ENCODE measurements around the gene MTARC2. TPM values are rescaled to one million over a fixed set of nuclear protein-coding genes. Genes with fewer than 3 reads are reported as not detected.

The MTARC2 gene
- total RNA-seq, 1 donor from 2014 or later = 25.6 TPM

- Mint-ChIP-seq H3K4me1 (ENCODE audit: unreplicated experiment) (peaks cover 10% of the 10 kb centered on the region), H3K4me3 (ENCODE audit: unreplicated experiment) (no peak overlapping the region), H3K9me3 (ENCODE audit: unreplicated experiment) (no peaks in the 10 kb centered on the region), H3K27ac (ENCODE audit: unreplicated experiment) (no peak overlapping the region), H3K27me3 (ENCODE audit: unreplicated experiment) (no peaks in the 10 kb centered on the region), H3K36me3 (ENCODE audit: unreplicated experiment) (peaks cover 18% of the 10 kb centered on the region)
- DNase-seq (ENCODE audit: extremely low spot score, unreplicated experiment) = peak; percentile 40
- no peak for TF ChIP-seq CTCF (IDR thresholded peaks at IDR 0.05)
Observed at GRCh38 chr1:220784751-220785150, 36.6 kb downstream of the MTARC2 start.

- peaks cover 14% of the 10 kb centered on the region for H3K36me3 Mint-ChIP-seq (ENCODE audit: unreplicated experiment)
- TF ChIP-seq CTCF (IDR thresholded peaks at IDR 0.05) = no peak
- H3K27ac Mint-ChIP-seq (ENCODE audit: unreplicated experiment) = no peak overlapping the region
- peak; percentile 63 for DNase-seq (ENCODE audit: extremely low spot score, unreplicated experiment)
- no peaks in the 10 kb centered on the region for H3K9me3 Mint-ChIP-seq (ENCODE audit: unreplicated experiment)
- H3K27me3 Mint-ChIP-seq (ENCODE audit: unreplicated experiment) = no peaks in the 10 kb centered on the region
- peak overlapping the region; percentile 62 for H3K4me3 Mint-ChIP-seq (ENCODE audit: unreplicated experiment)
- peaks cover 10% of the 10 kb centered on the region for H3K4me1 Mint-ChIP-seq (ENCODE audit: unreplicated experiment)
Observed at GRCh38 chr1:220785166-220786056, 37.3 kb downstream of the MTARC2 start.

- Mint-ChIP-seq H3K27ac (ENCODE audit: unreplicated experiment) (no peak overlapping the region), H3K9me3 (ENCODE audit: unreplicated experiment) (no peaks in the 10 kb centered on the region), H3K36me3 (ENCODE audit: unreplicated experiment) (peaks cover 14% of the 10 kb centered on the region), H3K27me3 (ENCODE audit: unreplicated experiment) (no peaks in the 10 kb centered on the region), H3K4me1 (ENCODE audit: unreplicated experiment) (peaks cover 10% of the 10 kb centered on the region), H3K4me3 (ENCODE audit: unreplicated experiment) (peak overlapping the region; percentile 62)
- TF ChIP-seq CTCF (IDR thresholded peaks at IDR 0.05) = no peak
- no peak for DNase-seq (ENCODE audit: extremely low spot score, unreplicated experiment)
Observed at GRCh38 chr1:220786057-220786336, 37.9 kb downstream of the MTARC2 start.

DNA sequence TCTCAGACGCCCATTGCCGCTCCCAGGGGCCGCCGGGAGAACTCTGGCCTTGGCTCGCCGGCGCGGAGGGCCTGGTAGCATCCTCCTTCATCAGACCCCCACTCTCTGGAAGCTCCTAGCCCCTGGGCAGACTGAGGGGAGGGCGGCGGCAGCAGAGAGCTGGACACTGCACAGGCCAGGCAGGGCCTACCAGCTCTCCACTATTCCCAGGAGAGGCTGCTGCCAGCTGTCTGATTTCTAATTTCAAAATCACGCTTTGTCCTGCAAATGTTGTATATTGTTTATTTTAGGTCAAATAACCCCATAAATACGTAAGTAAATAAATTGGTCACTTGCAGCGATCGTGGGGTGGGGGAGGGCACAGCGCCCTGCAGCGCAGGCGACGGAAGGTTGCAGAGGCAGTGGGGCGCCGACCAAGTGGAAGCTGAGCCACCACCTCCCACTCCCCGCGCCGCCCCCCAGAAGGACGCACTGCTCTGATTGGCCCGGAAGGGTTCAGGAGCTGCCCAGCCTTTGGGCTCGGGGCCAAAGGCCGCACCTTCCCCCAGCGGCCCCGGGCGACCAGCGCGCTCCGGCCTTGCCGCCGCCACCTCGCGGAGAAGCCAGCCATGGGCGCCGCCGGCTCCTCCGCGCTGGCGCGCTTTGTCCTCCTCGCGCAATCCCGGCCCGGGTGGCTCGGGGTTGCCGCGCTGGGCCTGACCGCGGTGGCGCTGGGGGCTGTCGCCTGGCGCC, 38.4 kb downstream of the MTARC2 start, which contains the start of gene MTARC1:
Gene MTARC1 (plus strand): TSS at position 577 of the 732 bp plus-strand sequence. CDS start 32 bp downstream, at position 609.
- Mint-ChIP-seq H3K27me3 (ENCODE audit: unreplicated experiment) (no peaks in the 10 kb centered on the region), H3K9me3 (ENCODE audit: unreplicated experiment) (no peaks in the 10 kb centered on the region), H3K27ac (ENCODE audit: unreplicated experiment) (no peak within 1 kb of the TSS), H3K36me3 (ENCODE audit: unreplicated experiment) (peaks cover 14% of the 10 kb centered on the region), H3K4me3 (ENCODE audit: unreplicated experiment) (peak within 1 kb of the TSS; percentile 73), H3K4me1 (ENCODE audit: unreplicated experiment) (peaks cover 10% of the 10 kb centered on the region)
- peak; percentile 82 for DNase-seq (ENCODE audit: extremely low spot score, unreplicated experiment)
- peak; percentile 28 for TF ChIP-seq CTCF (IDR thresholded peaks at IDR 0.05)

- no peak overlapping the region for H3K27ac Mint-ChIP-seq (ENCODE audit: unreplicated experiment)
- peaks cover 8% of the 10 kb centered on the region for H3K36me3 Mint-ChIP-seq (ENCODE audit: unreplicated experiment)
- TF ChIP-seq CTCF (IDR thresholded peaks at IDR 0.05) = no peak
- DNase-seq (ENCODE audit: extremely low spot score, unreplicated experiment) = peak; percentile 80
- H3K27me3 Mint-ChIP-seq (ENCODE audit: unreplicated experiment) = no peaks in the 10 kb centered on the region
- peaks cover 10% of the 10 kb centered on the region for H3K4me1 Mint-ChIP-seq (ENCODE audit: unreplicated experiment)
- no peaks in the 10 kb centered on the region for H3K9me3 Mint-ChIP-seq (ENCODE audit: unreplicated experiment)
- peak overlapping the region; percentile 73 for H3K4me3 Mint-ChIP-seq (ENCODE audit: unreplicated experiment)
Observed at GRCh38 chr1:220787069-220787619, 39.0 kb downstream of the MTARC2 start.
